NCI-H187 (cell line): ENCODE results near the gene RDH8.
"Not testable (repeated sequence)": the region's sequence is repeated elsewhere in the genome, so short reads cannot be mapped to it uniquely, and the experiment has no call there.

Source experiments
- DNase-seq, 2 experiments: peaks; one replicate each; lab custom pipeline; 2025; lab: John Stamatoyannopoulos, UW

Gene RDH8

GRCh38 chr19:10005632-10006334, 7.5 kb upstream of the RDH8 start:
- DNase-seq, result no peak

- DNase-seq, result no peak
Observed at GRCh38 chr19:10006335-10006708, 7.0 kb upstream of the RDH8 start.

- DNase-seq, result no peak
Observed at GRCh38 chr19:10006752-10007323, 6.4 kb upstream of the RDH8 start.

- DNase-seq, result no peak
Observed at GRCh38 chr19:10007371-10008183, 5.7 kb upstream of the RDH8 start.

GRCh38 chr19:10008184-10008765, 5.0 kb upstream of the RDH8 start:
- no peak for DNase-seq

GRCh38 chr19:10009714-10010224, 3.5 kb upstream of the RDH8 start:
- no peak for DNase-seq

GRCh38 chr19:10010247-10010691, 3.0 kb upstream of the RDH8 start, which contains the start of gene COL5A3:
Gene COL5A3, minus strand, starts transcription at chr19:10010504. Its CDS starts 119 bp downstream, at chr19:10010385.
- DNase-seq, result no peak

- no peak for DNase-seq
Observed at GRCh38 chr19:10010939-10011338, 2.3 kb upstream of the RDH8 start.

- no peak for DNase-seq
Observed at GRCh38 chr19:10011974-10012373, 1.3 kb upstream of the RDH8 start.

GRCh38 chr19:10013834-10014618, 743 bp downstream of the RDH8 start:
- DNase-seq, result no peak

- DNase-seq, result no peak
Observed at GRCh38 chr19:10018263-10018662, 5.0 kb downstream of the RDH8 start.

GRCh38 chr19:10018786-10019185, 5.5 kb downstream of the RDH8 start:
- no peak for DNase-seq

- DNase-seq, result no peak
Observed at GRCh38 chr19:10019246-10019645, 6.0 kb downstream of the RDH8 start.

GRCh38 chr19:10020851-10021250, 7.6 kb downstream of the RDH8 start:
- DNase-seq, result no peak

GRCh38 chr19:10021446-10021845, 8.2 kb downstream of the RDH8 start:
- DNase-seq, result no peak

GRCh38 chr19:10021863-10022262, 8.6 kb downstream of the RDH8 start:
- DNase-seq, result no peak

GRCh38 chr19:10023096-10023495, 9.8 kb downstream of the RDH8 start:
- DNase-seq, result not testable (repeated sequence)

- DNase-seq, result no peak
Observed at GRCh38 chr19:10026744-10027143, 13.5 kb downstream of the RDH8 start.

- peak; percentile 26 to 52 for DNase-seq
Observed at GRCh38 chr19:10027158-10027997, 14.1 kb downstream of the RDH8 start.

GRCh38 chr19:10033614-10034013, 20.3 kb downstream of the RDH8 start:
- DNase-seq, result no peak
